MM.1S (cell line): Measurements from ENCODE around the gene KCNQ1.

Source experiments
- DNase-seq: peaks from one replicate; pipeline ENCODE4 v3.0.0-alpha.2; 2015
- H2AFZ ChIP-seq: fragments of 300-600 bp; sonication (generic); 2 replicates; pipeline ENCODE4 v1.6.0; 2016; ENCODE audit warnings: antibody characterized with exemption, low read length
- H3F3A ChIP-seq: fragments of 300-600 bp; sonication (generic); 2 replicates; pipeline ENCODE4 v1.6.1; 2016; ENCODE audit warnings: mild to moderate bottlenecking, antibody characterized with exemption, low read length, moderate library complexity, mixed read lengths; ENCODE audit not compliant: insufficient read depth
- H3K27ac ChIP-seq: fragments of 300-600 bp; sonication (generic); 2 replicates; pipeline ENCODE4 v1.5.1; 2016; ENCODE audit warnings: mild to moderate bottlenecking, low read length
- H3K27me3 ChIP-seq: fragments of 300-600 bp; sonication (generic); replicated peaks from 2 replicates; pipeline ENCODE4 v1.6.0; 2016; ENCODE audit warnings: low read length; ENCODE audit not compliant: insufficient read depth
- H3K36me3 ChIP-seq: fragments of 300-600 bp; sonication (generic); replicated peaks from 2 replicates; pipeline ENCODE4 v1.6.1; 2016; ENCODE audit warnings: mild to moderate bottlenecking, low read length, mixed read lengths; ENCODE audit not compliant: insufficient read depth
- H3K4me1 ChIP-seq: fragments of 300-600 bp; sonication (generic); 2 replicates; pipeline ENCODE4 v1.6.1; 2016; ENCODE audit warnings: low read length, mixed read lengths
- H3K4me2 ChIP-seq: fragments of 300-600 bp; sonication (generic); 2 replicates; pipeline ENCODE4 v1.6.0; 2016; ENCODE audit warnings: low read depth, low read length
- H3K4me3 ChIP-seq: fragments of 300-600 bp; sonication (generic); 2 replicates; pipeline ENCODE4 v1.5.1; 2016; ENCODE audit warnings: low read length, mixed read lengths
- H3K79me2 ChIP-seq: fragments of 300-600 bp; sonication (generic); 2 replicates; pipeline ENCODE4 v1.6.1; 2016; ENCODE audit warnings: mixed run types, low read length, mixed read lengths
- H3K9ac ChIP-seq: fragments of 300-600 bp; sonication (generic); 2 replicates; pipeline ENCODE4 v1.6.1; 2016; ENCODE audit warnings: low read length, mixed read lengths
- H3K9me2 ChIP-seq: fragments of 300-600 bp; sonication (generic); replicated peaks from 2 replicates; pipeline ENCODE4 v1.6.1; 2016; ENCODE audit warnings: mild to moderate bottlenecking, low read length, mixed read lengths; ENCODE audit not compliant: insufficient read depth
- H3K9me3 ChIP-seq: fragments of 300-600 bp; sonication (generic); replicated peaks from 2 replicates; pipeline ENCODE4 v1.6.1; 2016; ENCODE audit warnings: mild to moderate bottlenecking, low read length, mixed read lengths; ENCODE audit not compliant: insufficient read depth
- H4K20me1 ChIP-seq: fragments of 300-600 bp; sonication (generic); 2 replicates; pipeline ENCODE4 v1.6.1; 2016; ENCODE audit warnings: mild to moderate bottlenecking, low read length, moderate library complexity, mixed read lengths; ENCODE audit not compliant: insufficient read depth
- EZH2 ChIP-seq: fragments of 300-600 bp; sonication (generic); optimal IDR thresholded peaks from 2 replicates; pipeline ENCODE3; 2017; ENCODE audit warnings: low read depth, mild to moderate bottlenecking, antibody characterized with exemption, low read length, mixed read lengths
- EZH2phosphoT487 ChIP-seq: fragments of 300-600 bp; sonication (generic); IDR thresholded peaks from 2 replicates; pipeline ENCODE4 v1.6.1; 2018; ENCODE audit warnings: antibody characterized with exemption, low read length
- TF ChIP-seq, protein P1 (sequence below): fragments of 300-600 bp; sonication (generic); IDR thresholded peaks from 2 replicates; pipeline ENCODE4 v1.5.1; 2016; ENCODE audit warnings: antibody characterized with exemption, low read length, mixed read lengths

KCNQ1 gene

DNA sequence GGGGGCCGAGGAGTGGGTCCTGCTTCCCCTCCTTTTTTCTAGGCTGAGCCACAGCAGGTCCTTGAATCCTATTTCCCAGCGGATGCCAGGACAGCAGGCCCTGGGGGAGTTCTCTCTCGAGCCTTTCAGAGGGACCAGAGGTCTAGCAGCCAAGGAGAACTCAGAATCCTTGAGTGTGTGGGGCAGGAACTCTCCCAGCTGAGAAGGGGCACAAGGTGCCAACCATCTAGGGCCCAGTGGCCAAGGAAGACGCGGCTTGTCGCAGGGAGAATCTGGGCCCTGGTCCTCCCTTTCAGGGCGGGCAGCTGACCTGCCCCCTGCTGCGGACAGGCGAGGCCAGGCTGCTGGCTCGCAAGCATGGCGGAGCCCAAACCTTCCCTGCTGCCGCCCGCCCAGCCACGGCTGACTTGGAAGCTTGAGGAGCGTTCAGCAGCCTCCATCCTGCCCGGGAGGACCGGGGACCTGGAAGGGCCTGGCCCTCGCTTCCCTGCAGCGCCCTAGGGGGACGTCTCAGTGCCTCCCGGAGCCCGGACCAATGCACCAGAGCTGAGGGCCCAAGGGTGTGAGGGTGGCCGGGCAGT lies 45.2 kb upstream of the KCNQ1 start:
- Histone ChIP-seq H3K4me1 (peaks cover 12% of the 10 kb centered on the region), H3K27ac (peak overlapping the region; percentile 60), H3K79me2 (peaks cover 31% of the 10 kb centered on the region), H3F3A (no peaks in the 10 kb centered on the region), H3K27me3 (peaks cover 4% of the 10 kb centered on the region), H2AFZ (peak overlapping the region; percentile 78), H3K4me3 (peak overlapping the region; percentile 89), H3K9ac (peak overlapping the region; percentile 97), H4K20me1 (no peaks in the 10 kb centered on the region), H3K9me3 (no peaks in the 10 kb centered on the region), H3K36me3 (no peaks in the 10 kb centered on the region), H3K9me2 (no peaks in the 10 kb centered on the region), H3K4me2 (peak overlapping the region; percentile 99)
- no peak for TF ChIP-seq EZH2
- no peak for TF ChIP-seq EZH2phosphoT487
- TF ChIP-seq, protein P1, sequence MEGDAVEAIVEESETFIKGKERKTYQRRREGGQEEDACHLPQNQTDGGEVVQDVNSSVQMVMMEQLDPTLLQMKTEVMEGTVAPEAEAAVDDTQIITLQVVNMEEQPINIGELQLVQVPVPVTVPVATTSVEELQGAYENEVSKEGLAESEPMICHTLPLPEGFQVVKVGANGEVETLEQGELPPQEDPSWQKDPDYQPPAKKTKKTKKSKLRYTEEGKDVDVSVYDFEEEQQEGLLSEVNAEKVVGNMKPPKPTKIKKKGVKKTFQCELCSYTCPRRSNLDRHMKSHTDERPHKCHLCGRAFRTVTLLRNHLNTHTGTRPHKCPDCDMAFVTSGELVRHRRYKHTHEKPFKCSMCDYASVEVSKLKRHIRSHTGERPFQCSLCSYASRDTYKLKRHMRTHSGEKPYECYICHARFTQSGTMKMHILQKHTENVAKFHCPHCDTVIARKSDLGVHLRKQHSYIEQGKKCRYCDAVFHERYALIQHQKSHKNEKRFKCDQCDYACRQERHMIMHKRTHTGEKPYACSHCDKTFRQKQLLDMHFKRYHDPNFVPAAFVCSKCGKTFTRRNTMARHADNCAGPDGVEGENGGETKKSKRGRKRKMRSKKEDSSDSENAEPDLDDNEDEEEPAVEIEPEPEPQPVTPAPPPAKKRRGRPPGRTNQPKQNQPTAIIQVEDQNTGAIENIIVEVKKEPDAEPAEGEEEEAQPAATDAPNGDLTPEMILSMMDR, result no peak
- peak; percentile 16 for DNase-seq

DNA sequence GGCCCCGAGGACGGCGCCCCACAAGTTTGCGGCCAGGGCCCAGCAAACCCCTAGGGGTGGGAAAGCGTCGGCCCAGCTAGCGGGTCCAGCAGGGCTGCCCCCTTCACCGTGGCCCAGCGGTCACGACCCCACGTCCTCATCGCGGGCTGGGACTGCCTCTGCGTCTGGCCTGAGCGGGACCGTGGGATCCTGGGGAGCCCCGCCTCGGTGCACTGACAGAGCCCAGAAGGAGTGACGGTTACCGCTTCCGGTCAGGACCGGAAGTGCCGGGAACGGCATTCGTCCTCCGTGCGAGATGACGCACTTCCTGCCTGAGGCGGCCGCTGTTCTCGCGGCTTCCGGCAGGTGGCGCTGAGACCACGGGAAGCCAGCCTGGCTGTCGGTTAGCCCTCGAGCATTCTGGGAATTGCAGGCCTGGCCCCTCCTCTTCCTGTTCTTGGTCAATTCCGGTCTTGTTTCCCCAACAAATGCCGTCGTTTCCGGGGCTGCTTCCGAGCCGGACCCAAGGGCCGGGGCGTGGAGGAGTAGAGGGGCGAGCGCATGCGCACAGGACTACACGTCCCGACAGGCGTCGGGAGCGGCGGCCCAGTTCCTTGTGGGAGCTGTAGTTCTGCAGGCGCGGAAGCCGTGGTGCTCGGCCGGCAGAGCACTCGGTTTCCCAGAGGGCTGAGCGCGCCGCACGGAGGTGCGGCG lies 44.6 kb upstream of the KCNQ1 start, which contains the start of gene TSSC4:
Gene TSSC4, plus strand, starts transcription at position 682 of the 693 bp plus-strand sequence. CDS start 1,884 bp downstream, outside the sequence.
- Histone ChIP-seq H3K4me2 (peak within 1 kb of the TSS; percentile 99), H3K9ac (peak within 1 kb of the TSS; percentile 97), H2AFZ (peak within 1 kb of the TSS; percentile 78), H3K27me3 (no peaks in the 10 kb centered on the region; the same call in none of the 2 replicates), H3K36me3 (no peaks in the 10 kb centered on the region), H3K9me2 (no peaks in the 10 kb centered on the region), H3K4me3 (peak within 1 kb of the TSS; percentile 99), H3K9me3 (no peaks in the 10 kb centered on the region), H3F3A (no peaks in the 10 kb centered on the region), H3K79me2 (peaks cover 31% of the 10 kb centered on the region), H3K27ac (peak within 1 kb of the TSS; percentile 60), H4K20me1 (no peaks in the 10 kb centered on the region), H3K4me1 (peaks cover 12% of the 10 kb centered on the region)
- peak; percentile 100 for DNase-seq
- TF ChIP-seq, protein P1, result peak; percentile 98
- TF ChIP-seq EZH2phosphoT487, result no peak

DNA sequence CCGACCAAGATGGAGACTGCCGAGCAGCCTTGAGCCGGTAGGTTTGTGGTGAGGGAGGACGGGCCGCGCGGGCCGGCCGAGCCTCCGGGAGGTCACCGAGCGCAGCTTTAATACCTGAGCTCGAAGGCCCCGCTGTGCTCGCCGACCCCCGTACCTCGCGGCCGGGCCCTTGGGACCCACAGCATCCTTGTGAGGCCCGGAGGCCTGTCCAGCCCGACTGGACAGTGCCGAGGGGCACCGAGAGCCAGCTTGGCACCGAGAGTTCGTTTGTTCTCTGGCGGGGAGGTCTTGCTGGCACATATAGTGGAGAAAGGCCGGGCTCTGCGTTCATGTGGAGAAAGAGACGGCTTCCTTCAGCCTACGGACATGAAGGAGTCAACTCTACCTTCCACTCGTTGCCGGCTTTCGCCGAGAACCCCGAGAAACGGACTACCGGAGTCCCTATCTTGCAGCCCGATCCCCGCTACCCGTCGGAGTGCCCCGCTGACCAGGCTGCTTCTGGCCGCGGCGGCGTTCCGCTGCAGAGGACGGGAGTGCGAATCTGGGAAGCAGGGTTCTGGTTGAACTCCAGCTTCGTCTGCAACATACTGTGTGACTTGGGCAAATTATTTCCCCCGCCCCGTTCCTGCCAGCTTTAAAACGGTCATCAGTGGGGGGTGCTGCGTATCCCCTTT lies 43.9 kb upstream of the KCNQ1 start:
- Histone ChIP-seq H4K20me1 (no peaks in the 10 kb centered on the region), H3K27me3 (peaks cover 7% of the 10 kb centered on the region), H3K27ac (peak overlapping the region; percentile 48; the same call in 1 of the 2 replicates), H3K9me3 (no peaks in the 10 kb centered on the region), H3K9ac (peak overlapping the region; percentile 94), H3K4me3 (peak overlapping the region; percentile 99), H2AFZ (peak overlapping the region; percentile 65), H3K4me2 (peak overlapping the region; percentile 90), H3K79me2 (peaks cover 31% of the 10 kb centered on the region), H3F3A (no peaks in the 10 kb centered on the region), H3K9me2 (no peaks in the 10 kb centered on the region), H3K4me1 (peaks cover 12% of the 10 kb centered on the region), H3K36me3 (no peaks in the 10 kb centered on the region)
- no peak for DNase-seq
- TF ChIP-seq EZH2 (no peak), EZH2phosphoT487 (no peak)
- TF ChIP-seq, protein P1, result no peak
